Neural cell (in vitro differentiated cells): ENCODE measurements around the gene COLEC11.

Experiments used
- CTCF ChIP-seq: fragments of 450-650 bp; IDR thresholded peaks from 2 replicates; pipeline ENCODE4 v1.5.1; 2014; ENCODE audit warnings: antibody characterized with exemption, mild to moderate bottlenecking, moderate library complexity; ENCODE audit not compliant: poor library complexity, severe bottlenecking
- EP300 ChIP-seq: fragments of 450-650 bp; conservative IDR thresholded peaks from 2 replicates; pipeline ENCODE4 v1.6.1; 2014; ENCODE audit warnings: antibody characterized with exemption, mild to moderate bottlenecking, moderate library complexity; ENCODE audit not compliant: poor library complexity, severe bottlenecking
- EZH2 ChIP-seq: fragments of 200-600, 300-800 bp; shearing (Covaris generic), sonication (generic); IDR thresholded peaks from 2 replicates; pipeline ENCODE4 v1.6.1; 2014; ENCODE audit warnings: antibody characterized with exemption, low read length, borderline replicate concordance, mild to moderate bottlenecking; ENCODE audit not compliant: insufficient read depth, poor library complexity, severe bottlenecking
- MXI1 ChIP-seq: fragments of 450-650 bp; conservative IDR thresholded peaks from 2 replicates; pipeline ENCODE4 v1.6.1; 2014; ENCODE audit warnings: antibody characterized with exemption, mild to moderate bottlenecking; ENCODE audit not compliant: poor library complexity, severe bottlenecking
- POLR2AphosphoS5 ChIP-seq: IDR thresholded peaks from 2 replicates; pipeline ENCODE4 v1.6.1; 2012
- SMC3 ChIP-seq: fragments of 450-650 bp; conservative IDR thresholded peaks from 2 replicates; pipeline ENCODE4 v1.6.1; 2014; ENCODE audit warnings: antibody characterized with exemption, mild to moderate bottlenecking, moderate library complexity; ENCODE audit not compliant: poor library complexity
- TAF1 ChIP-seq: IDR thresholded peaks from 2 replicates; pipeline ENCODE4 v1.6.1; 2012; ENCODE audit warnings: low read depth
- TF ChIP-seq, protein P1 (sequence below): IDR thresholded peaks from 2 replicates; pipeline ENCODE4 v1.6.1; 2012; ENCODE audit warnings: borderline replicate concordance

- TF ChIP-seq, protein P1, sequence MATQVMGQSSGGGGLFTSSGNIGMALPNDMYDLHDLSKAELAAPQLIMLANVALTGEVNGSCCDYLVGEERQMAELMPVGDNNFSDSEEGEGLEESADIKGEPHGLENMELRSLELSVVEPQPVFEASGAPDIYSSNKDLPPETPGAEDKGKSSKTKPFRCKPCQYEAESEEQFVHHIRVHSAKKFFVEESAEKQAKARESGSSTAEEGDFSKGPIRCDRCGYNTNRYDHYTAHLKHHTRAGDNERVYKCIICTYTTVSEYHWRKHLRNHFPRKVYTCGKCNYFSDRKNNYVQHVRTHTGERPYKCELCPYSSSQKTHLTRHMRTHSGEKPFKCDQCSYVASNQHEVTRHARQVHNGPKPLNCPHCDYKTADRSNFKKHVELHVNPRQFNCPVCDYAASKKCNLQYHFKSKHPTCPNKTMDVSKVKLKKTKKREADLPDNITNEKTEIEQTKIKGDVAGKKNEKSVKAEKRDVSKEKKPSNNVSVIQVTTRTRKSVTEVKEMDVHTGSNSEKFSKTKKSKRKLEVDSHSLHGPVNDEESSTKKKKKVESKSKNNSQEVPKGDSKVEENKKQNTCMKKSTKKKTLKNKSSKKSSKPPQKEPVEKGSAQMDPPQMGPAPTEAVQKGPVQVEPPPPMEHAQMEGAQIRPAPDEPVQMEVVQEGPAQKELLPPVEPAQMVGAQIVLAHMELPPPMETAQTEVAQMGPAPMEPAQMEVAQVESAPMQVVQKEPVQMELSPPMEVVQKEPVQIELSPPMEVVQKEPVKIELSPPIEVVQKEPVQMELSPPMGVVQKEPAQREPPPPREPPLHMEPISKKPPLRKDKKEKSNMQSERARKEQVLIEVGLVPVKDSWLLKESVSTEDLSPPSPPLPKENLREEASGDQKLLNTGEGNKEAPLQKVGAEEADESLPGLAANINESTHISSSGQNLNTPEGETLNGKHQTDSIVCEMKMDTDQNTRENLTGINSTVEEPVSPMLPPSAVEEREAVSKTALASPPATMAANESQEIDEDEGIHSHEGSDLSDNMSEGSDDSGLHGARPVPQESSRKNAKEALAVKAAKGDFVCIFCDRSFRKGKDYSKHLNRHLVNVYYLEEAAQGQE = no peak
- TF ChIP-seq CTCF (no peak), EP300 (no peak), EZH2 (no peak), TAF1 (no peak), POLR2AphosphoS5 (no peak), SMC3 (no peak), MXI1 (no peak)
Measured at GRCh38 chr2:3587432-3587831, 7.5 kb upstream of the COLEC11 start.
